HG03558 (cell line): ENCODE data around the gene PHACTR4.
A peak's percentile ranks its signal among the peaks of the same experiment; 100 is the strongest.
"Not testable (repeated sequence)": the region's sequence is repeated elsewhere in the genome, so short reads cannot be mapped to it uniquely, and the experiment has no call there.

Source experiments
- ATAC-seq: cut with Tn5 transposase; IDR thresholded peaks from one replicate; pipeline ENCODE4 v1.9.1; 2021; ENCODE audit warnings: moderate number of reproducible peaks; ENCODE audit not compliant: unreplicated experiment; ENCODE audit errors: extremely low read depth

The PHACTR4 gene

DNA sequence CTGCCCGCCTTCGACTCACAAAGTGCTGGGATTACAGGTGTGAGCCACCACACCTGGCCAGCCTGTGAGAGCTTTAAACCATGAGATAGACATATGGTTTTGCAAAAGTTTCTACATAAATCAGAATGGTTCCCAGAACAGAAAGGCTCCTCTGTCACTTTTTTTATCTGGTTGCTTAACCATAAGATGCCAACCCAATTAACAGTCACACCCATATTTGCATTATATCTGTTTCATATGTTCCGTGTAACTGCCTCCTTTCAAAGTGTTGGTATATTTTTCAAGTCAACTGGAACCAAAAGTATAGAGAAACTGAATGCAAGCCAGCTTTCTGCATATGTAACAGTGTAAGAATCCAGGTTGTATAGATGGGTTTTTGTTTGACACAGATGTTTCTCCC, 112.6 kb downstream of the PHACTR4 start:
- no peak for ATAC-seq

DNA sequence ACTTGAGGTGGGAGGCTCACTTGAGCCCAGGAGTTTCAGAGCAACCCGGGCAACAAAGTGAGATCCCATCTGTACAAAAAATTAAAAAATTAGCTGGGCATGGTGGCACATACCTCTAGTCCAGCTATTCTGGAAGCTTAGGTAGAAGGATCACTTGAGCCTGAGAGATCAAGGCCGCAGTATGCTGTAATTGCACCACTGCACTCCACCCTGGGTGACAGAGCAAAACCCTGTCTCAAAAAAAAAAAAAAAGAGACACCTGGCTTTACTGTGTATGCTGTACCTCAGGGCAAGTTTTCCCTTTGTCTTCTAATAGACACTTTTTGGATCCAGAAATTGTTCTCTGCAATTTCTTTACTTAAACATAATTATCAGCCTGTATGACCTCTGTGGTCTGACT, 113.2 kb downstream of the PHACTR4 start:
- ATAC-seq: no peak

DNA sequence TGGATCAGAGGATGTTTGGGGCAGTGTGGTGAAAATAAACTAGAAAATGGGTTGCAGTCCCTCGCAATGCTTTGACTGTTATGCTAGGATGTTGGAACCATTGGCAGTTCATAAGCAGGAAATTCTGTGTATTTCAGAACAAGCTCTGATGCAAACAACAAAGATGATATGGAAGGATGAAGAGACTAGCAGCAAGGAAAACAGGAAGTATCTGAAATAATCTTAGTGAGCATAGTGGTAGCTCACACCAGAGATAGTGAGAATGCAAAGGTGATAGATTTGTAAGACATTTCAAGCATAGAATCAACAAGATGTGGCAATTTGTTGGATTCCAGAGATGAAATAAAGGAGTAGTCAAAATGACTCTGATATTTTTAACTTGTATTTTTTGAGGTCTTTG, 125.2 kb downstream of the PHACTR4 start:
- no peak for ATAC-seq

DNA sequence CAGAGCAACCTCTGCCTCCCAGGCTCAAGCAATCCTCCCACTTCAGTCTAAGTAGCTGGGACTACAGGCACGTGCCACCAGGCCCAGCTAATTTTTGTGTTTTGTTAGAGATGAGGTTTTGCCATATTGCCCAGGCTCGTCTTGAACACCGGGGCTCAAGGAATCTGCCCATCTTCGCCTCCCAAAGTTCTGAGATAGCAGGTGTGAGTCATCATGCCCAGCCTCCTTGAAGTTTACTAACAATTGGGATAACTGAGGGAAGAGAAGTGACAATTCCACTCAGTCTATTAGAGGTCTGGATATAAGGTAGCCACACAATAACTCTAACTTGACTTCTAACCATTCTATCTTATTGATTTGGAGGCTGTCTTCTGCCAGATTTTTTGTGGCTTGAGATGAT, 130.0 kb downstream of the PHACTR4 start:
- ATAC-seq: no peak

DNA sequence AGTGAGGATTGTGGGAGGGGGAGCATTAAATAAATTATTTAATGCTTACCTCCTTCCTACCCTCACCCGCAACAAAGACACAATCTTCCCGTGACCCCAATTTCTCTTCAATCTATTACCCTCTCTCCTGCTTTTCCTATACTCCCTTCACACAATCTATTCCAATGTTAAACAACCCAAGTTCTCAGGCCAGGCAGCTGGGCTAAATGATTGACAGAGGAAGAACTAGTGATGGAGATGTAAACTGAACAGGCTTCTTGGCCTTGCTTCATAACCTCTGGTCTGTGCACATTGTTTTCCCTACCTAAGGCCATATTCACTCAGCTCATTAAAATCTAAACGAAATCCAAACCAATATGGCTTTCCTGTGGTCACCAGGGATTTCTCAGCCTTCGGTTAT, 132.4 kb downstream of the PHACTR4 start:
- ATAC-seq: no peak

DNA sequence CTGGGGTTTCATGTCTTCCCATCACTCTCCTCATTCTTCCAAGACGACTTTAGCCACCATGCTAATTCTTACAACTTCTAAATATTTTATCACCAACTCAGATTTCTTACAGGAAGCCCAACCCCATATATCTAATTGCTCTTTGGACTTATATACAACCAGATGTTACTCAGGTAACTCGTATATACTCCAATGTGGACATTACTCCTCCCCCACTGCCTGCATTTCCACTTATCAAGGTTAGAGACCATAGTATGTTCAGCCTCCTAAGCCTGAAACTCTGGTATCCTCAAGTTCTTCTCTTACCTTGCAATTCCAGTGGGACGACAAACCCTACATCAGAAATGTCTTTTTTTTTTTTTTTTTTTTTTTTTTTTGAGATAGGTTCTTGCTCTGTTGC, 133.6 kb downstream of the PHACTR4 start:
- no peak for ATAC-seq

DNA sequence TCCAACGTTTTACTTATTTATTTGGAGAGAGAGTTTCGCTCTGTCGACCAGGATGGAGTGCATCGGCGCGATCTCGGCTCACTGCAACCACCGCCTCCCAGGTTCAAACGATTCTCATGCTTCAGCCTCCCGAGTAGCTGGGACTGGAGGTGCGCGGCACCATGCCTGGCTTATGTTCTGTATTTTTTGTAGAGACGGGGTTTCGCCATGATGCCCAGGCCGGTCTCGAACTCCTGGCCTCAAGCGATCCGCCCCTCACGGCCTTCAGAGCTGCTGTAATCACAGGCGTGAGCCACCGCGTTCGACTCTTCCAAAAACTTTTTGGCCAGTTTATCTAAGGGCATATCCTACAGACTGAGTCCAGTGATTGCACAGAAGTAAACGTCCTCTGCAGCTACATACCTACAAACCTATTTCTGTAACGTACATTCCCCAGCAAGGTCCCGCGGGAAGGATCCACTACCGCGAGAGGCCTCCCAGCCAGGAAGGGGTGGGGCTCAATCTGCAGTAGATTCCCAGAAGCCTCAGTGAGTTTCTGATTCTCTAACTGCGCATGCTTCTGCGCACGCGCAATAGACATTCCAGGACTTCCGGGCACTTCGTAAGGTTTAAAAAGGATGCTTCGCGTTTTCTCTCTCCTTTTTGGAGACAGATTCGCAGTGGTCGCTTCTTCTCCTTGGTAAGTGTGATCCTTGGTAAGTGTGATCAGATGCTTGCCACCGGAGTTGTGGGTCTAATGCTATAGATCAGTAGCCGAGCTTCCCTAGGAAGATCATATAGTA, 136.1 kb downstream of the PHACTR4 start, which contains the start of gene RCC1:
RCC1 (plus strand) TSS at position 638 of the 782 bp plus-strand sequence. CDS start 23,824 bp downstream, outside the sequence.
- no peak for ATAC-seq

DNA sequence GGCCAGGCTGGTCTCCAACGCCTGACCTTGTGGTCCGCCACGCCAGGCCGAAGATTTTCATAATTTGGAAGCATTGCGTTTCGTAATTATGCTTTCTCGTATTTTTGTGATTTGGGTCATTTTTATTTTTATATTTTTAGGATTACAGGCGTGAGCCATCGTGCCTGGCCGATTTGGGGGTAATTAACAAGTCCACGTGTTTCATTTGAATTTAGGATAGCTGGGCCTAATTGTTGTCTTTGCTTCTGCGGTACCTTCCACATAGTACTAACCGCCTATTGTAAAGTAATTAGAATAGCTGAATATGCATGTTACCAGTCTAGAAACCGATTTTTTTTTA, 137.3 kb downstream of the PHACTR4 start:
- no peak for ATAC-seq

DNA sequence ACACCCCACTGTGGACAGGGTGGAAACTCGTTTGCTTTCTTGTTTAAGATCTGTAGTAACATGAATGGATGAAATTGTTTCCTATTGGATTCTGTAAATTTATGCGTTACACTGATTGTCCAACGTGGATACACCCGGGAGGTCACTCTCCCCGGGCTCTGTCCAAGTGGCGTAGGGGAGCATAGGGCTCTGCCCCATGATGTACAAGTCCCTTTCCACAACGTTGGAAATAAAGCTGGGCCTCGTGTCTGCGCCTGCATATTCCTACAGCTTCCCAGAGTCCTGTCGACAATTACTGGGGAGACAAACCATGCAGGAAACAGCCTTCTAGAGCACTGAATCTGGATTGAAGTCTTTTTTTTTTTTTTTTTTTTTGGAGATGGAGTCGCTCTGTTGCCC, 137.7 kb downstream of the PHACTR4 start:
- no peak for ATAC-seq

DNA sequence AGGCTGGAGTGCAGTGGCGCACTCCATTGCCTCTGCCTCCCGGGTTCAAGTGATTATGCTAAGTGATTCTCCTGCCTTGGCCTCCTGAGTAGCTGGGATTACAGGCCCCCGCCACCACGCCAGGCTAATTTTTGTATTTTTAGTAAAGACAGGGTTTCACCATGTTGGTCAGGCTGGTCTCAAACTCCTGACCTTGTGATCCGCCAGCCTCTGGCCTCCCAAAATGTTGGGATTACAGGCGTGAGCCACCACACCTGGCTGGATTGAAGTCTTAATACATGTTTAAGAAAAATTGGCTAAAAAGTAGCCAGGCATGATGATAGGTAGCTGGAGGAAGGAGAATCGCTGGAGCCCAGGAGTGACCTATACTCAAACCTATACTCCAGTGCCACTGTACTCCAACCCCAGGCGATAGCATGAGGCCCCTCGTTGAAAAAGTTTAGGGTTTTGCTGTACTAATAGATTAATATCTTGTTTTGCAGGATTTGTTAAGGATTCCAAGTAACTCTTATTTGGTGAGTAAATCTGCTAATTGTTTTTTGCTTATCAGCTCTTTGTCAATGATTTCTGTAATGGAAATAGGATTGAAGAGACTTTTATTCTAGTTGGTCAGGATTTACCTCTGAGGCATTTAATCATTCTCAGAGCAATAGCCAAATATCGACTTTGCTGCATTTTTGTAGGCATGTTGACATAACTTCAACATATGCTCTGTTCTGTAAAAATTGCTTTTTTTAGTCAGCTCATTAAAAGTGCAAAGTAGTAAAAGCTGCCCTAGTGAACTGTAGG, 138.3 kb downstream of the PHACTR4 start:
- ATAC-seq: no peak

DNA sequence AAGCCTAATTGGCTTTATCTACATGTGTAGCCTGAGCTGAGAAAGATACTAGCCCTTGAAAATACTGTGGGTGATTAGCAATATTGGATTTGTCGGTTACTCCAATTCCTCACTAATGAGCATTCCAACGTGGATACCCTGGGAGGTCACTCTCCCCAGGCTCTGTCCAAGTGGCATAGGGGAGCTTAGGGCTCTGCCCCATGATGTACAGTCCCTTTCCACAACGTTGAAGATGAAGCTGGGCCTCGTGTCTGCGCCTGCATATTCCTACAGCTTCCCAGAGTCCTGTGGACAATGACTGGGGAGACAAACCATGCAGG, 138.9 kb downstream of the PHACTR4 start:
- no peak for ATAC-seq

DNA sequence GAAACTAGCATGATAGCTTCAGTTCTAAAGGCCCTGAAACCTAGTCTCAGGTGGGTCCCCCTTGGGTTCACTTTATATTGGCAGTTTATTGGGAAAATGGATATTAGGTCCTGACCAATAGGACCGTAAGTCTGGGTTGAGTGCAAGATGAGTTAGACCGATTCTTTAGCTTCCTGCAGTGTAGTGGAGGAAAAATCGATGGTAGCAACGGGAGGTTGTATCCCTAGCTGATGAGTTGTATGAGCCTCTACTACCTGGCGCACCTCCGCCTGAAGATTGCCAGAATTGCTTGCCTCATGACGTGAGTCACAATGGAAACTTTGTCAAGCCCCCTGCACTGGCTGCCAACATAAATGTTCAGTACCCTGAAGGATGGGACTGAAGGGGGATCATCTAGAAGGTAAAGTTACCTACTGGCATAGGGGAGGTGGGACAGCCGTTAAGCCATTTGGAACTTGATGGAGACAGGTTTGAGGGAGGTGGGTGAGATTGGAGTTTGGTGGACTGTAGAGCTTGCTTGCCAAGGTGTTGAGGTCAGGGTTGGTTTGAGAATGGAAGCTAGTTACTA, 140.2 kb downstream of the PHACTR4 start:
- ATAC-seq: no peak

DNA sequence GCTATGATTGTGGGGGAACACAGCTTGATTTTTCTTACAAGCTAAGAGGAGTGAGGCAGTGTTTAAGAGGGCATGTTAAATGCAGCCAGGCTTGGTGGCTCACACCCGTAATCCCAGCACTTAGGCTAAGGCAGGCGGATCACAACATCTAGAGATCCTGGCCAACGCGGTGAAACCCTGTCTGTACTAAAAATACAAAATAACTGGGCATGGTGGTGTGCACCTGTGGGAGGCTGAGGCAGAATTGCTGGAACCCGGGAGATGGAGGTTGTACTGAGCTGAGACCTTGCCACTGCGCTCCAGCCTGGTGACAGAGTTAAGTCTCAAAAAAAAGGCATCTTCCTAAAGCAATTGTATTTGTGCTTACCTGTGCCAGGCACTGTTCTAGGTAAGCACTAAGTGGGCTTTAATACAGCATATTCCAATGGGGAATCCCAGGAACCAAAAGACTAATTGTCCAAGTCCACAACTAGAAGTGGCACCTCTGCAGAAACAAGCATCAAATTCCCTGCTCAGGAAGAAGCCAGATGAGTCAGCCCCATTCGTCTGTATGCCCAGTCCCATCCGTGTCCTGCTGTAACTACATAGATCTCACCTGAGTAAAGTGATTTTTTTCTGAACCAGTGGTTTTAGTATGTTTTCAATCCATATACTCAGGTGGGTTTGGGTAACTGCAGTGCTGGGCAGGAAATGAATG, 140.9 kb downstream of the PHACTR4 start:
- no peak for ATAC-seq

DNA sequence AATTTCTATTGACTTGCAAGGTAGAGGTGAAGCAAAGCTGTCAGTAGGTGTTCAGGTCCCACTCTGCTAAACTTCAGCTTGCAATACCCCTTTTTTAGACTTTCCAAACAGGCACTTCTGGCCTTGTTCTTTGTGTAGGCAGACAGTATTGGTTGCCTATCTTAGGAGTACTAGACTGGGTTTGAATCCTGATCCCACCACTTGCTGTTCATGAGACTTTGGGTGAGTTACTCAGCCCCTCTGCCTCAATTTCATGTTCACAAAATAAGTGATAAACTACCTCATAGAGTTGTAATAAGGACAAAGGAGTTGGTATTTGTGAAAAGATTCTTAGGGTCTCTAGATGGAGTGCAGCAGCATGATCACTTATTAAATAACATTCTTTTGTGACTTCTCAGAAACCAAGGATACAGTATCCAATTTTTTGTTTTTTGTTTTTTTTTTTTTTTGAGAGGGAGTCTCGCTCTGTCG, 141.5 kb downstream of the PHACTR4 start:
- ATAC-seq: no peak

DNA sequence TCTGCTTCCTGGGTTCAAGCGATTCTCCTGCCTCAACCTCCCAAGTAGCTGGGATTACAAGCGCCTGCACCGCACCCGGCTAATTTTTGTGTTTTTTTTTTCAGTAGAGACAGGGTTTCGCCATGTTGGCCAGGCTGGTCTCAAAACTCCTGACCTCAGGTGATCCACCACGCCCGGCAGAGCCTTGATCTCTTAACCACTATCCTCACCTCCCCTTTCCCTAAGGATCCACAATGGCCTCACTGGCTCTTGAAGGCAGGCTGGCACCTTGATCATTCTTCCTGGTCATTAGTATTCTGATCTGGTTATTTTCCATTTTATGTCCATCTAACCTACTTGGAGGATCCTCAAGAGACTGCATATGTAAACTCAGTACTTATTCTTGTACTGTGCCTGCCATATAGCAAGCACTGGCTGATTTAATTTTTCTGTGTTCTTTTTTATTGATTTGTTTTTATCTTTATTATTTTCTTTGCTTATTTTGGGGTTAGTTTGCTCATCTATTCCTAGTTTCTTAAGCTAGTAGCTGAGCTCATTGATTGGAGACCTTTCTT, 142.6 kb downstream of the PHACTR4 start:
- ATAC-seq: no peak

DNA sequence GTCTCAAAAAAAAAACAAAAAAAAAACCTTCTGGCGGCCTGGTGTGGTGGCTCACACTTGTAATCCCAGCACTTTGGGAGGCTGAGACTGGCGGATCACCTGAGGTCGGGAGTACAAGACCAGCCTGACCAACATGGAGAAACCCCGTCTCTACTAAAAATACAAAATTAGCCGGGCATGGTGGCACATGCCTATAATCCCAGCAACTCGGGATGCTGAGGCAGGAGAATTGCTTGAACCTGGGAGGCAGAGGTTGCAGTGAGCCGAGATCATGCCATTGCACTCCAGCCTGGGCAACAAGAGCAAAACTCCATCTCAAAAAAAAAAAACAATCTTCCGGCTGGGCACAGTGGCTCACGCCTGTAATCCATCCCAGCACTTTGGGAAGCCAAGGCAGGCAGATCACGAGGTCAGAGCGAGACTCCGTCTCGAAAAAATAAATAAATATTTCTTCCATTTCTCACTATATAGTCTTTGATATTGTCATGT, 144.9 kb downstream of the PHACTR4 start:
- not testable (repeated sequence) for ATAC-seq

DNA sequence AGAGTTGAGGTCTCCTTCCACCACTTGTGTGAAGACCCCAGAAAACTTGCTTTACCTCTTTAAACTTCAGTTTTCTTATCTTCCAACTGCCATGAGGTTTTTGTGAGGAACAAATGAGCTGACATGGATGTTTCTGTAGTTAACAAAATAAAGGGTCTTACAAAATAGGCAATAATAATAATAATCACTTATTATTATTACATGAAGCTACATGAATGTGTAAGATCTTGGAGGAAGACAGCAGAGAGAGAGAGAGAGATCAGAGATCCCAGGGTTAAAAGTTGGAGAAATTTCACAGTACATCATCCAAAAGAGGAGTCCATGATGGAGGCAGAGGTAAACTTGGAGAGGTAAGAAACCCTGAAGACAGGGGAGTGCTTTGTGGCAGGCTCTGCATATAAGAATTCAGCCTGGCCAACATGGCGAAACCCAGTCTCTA, 147.0 kb downstream of the PHACTR4 start:
- no peak for ATAC-seq

DNA sequence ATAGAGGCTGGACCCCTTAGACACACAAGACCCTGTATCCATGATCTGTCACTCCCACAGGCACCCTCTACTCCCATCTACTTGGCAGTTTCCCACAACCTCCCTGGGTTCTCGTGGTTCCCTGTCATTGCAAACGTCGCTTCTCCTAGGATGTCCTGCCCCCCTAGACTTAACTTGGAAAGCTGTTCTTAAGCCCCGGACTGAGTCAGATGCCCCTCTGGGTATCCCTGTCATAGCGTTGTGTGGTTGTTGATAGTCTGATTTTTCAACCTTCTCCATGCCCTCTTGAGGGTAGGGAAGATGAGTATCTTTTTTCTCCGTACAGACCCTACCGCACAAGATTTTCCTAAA, 148.1 kb downstream of the PHACTR4 start:
- peak; percentile 6 for ATAC-seq

DNA sequence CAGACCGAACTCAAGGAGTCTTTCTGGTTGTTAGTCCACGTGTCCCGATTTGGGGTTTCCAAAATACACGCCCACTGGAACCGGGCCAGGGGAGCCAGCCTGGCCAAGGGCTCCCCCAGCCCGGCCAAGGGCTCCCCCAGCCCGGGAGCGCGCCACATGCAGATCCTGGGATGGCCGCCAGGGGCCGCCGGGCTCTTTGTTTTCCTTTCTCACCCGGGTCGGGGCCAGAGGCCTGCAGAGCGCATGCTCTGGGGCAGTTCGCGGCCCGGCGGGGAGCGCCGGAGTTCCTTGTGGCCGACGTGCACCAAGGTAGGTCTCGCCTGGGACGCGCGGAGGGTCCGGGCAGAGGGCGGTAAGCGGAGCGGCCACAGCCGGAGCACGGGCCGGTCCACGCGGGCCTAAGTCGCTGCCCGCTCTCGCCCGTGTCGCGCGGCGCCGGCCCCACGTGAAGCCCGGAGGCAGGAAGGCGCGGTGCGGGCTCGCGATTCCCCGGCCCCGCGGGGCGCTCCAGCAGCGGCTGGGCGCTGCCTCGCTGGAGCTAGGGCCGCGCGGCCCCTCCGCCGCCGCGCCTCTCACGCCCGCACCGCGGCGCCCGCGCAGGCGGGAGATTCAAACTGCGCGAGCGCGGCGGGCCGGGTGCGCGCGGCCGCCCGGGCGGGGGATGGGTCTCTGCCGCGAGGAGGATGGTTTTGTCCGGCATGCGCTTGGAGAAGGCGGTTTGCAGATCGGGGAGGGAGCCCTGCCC, 148.6 kb downstream of the PHACTR4 start:
- peak; percentile 57 for ATAC-seq
